Measurements from ENCODE around the gene PSMB5.

DNA sequence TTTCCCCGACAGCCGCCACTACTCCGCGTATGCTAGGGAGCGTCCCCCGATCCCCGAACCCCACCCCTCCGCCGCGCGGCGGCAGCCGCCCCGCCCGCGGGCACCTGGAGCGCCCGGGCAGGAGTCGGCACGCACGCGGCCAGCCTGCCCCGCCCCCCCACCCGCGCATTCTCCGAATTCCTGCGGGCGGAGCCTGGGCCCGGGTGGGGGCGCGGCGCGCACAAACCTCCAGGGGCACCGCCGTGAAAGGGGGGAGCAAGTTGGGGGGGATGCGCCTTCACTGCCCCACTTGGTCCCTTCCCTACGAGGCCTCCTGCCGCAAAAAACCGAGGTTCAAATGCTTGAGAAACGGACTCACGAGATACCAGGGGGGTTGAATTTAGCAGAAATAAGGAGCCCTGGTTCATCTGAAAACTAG, 54.0 kb downstream of the PSMB5 start:
- TF ChIP-seq, protein P1, sequence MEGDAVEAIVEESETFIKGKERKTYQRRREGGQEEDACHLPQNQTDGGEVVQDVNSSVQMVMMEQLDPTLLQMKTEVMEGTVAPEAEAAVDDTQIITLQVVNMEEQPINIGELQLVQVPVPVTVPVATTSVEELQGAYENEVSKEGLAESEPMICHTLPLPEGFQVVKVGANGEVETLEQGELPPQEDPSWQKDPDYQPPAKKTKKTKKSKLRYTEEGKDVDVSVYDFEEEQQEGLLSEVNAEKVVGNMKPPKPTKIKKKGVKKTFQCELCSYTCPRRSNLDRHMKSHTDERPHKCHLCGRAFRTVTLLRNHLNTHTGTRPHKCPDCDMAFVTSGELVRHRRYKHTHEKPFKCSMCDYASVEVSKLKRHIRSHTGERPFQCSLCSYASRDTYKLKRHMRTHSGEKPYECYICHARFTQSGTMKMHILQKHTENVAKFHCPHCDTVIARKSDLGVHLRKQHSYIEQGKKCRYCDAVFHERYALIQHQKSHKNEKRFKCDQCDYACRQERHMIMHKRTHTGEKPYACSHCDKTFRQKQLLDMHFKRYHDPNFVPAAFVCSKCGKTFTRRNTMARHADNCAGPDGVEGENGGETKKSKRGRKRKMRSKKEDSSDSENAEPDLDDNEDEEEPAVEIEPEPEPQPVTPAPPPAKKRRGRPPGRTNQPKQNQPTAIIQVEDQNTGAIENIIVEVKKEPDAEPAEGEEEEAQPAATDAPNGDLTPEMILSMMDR (IDR thresholded peaks at IDR 0.05): no peak
- no peak for TF ChIP-seq EP300 (IDR thresholded peaks at IDR 0.05)
